Glutamatergic neuron (in vitro differentiated cells): ENCODE data around the gene UBE2B. TPM values are rescaled to one million over a fixed set of nuclear protein-coding genes. Genes with fewer than 3 reads are reported as not detected.
A peak's percentile ranks its signal among the peaks of the same experiment; 100 is the strongest.

ENCODE experiments used
- DNase-seq: peaks from one replicate; pipeline ENCODE4 v3.0.0; 2022
- H3K27ac Mint-ChIP-seq: one replicate; pipeline ENCODE4 v1.8.0; 2020; ENCODE audit warnings: mild to moderate bottlenecking, mixed read lengths, inconsistent platforms; ENCODE audit not compliant: unreplicated experiment
- H3K27me3 Mint-ChIP-seq: one replicate; pipeline ENCODE4 v1.8.0; 2020; ENCODE audit warnings: mild to moderate bottlenecking, moderate library complexity, mixed read lengths, inconsistent platforms; ENCODE audit not compliant: unreplicated experiment
- H3K36me3 Mint-ChIP-seq: one replicate; pipeline ENCODE4 v1.8.0; 2020; ENCODE audit warnings: mild to moderate bottlenecking, mixed read lengths, inconsistent platforms; ENCODE audit not compliant: unreplicated experiment
- H3K4me1 Mint-ChIP-seq: one replicate; pipeline ENCODE4 v1.8.0; 2020; ENCODE audit warnings: mild to moderate bottlenecking, low read depth, mixed read lengths, inconsistent platforms; ENCODE audit not compliant: unreplicated experiment
- H3K4me3 Mint-ChIP-seq: one replicate; pipeline ENCODE4 v1.8.0; 2020; ENCODE audit warnings: mild to moderate bottlenecking, mixed read lengths, inconsistent platforms; ENCODE audit not compliant: unreplicated experiment
- H3K9me3 Mint-ChIP-seq: one replicate; pipeline ENCODE4 v1.8.0; 2020; ENCODE audit warnings: mild to moderate bottlenecking, moderate library complexity, mixed read lengths, inconsistent platforms; ENCODE audit not compliant: unreplicated experiment
- CTCF ChIP-seq: fragments of 200-600 bp; sonication (generic); IDR thresholded peaks from one replicate; pipeline ENCODE4 v1.5.0; 2021; ENCODE audit not compliant: partially characterized antibody, unreplicated experiment
- total RNA-seq: library from RNA; stranded (reverse); fragmentation: NEBNext Ultra II Directional; extraction: Animal tissue kit (Norgen Biotek cat#: 25700); gene quantifications from one replicate; pipeline ENCODE4 v1.2.1, GENCODE V29; 2021; ENCODE audit not compliant: unreplicated experiment

Gene UBE2B
- total RNA-seq, 1 donor from 2014 or later = 67.3 TPM

- Mint-ChIP-seq H3K9me3 (no peaks in the 10 kb centered on the region), H3K4me1 (peaks cover 11% of the 10 kb centered on the region), H3K4me3 (no peak overlapping the region), H3K36me3 (no peaks in the 10 kb centered on the region), H3K27ac (no peak overlapping the region), H3K27me3 (no peaks in the 10 kb centered on the region)
- TF ChIP-seq CTCF = no peak
- no peak for DNase-seq
Observed at GRCh38 chr5:134427540-134428041, 56.2 kb downstream of the UBE2B start.

DNA sequence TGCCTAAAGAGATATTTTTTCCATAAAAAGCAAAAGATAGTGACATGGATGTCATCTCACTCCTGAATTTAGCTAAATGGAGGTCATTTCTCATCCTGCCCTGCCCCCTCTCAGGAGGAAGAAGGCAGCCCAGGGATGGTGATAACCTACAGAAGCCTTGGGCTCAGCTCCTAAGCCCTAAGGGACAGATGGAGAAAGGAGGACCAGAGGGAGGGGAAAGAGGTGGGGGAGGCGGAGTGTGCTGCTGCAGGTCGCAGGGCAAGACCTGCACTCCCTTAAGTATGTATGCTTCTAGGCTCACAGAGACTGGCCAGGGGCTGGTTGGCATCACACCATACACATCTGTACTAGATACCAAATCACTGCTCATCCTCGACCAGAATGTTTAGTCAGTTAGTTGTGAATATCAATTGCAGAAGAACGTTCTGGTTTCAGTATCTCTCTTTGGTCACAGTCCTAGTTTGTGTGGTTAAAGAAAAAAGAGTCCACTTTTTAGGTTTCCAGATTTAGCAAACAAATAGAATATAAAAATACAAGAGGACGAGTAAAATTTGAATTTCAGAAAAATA is 58.7 kb downstream of the UBE2B start:
- H3K36me3 Mint-ChIP-seq = no peaks in the 10 kb centered on the region
- no peaks in the 10 kb centered on the region for H3K9me3 Mint-ChIP-seq
- H3K27ac Mint-ChIP-seq = peak overlapping the region; percentile 48
- H3K4me1 Mint-ChIP-seq = peaks cover 11% of the 10 kb centered on the region
- no peak for TF ChIP-seq CTCF
- H3K4me3 Mint-ChIP-seq = no peak overlapping the region
- no peak for DNase-seq
- no peaks in the 10 kb centered on the region for H3K27me3 Mint-ChIP-seq

DNA sequence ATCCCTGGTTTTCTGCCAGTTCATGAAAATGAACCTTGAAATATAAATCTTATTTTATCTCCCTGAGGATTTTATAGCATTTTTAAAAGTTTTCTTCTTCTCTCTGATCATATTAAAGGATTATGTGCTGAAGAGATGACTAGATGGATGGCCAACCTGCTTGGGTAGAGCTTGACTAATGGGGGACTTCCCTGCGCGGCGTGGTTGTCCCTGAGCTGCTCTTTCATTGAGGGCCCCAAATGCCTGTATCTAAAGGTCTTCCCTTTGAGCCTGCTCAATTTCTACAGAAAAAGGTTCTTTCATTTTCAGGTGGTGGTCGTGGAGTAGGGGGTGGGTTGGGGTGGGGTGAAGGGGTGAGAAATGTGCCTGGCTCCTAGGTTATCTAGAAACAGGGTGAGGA is 60.8 kb downstream of the UBE2B start:
- Mint-ChIP-seq H3K27ac (no peak overlapping the region), H3K27me3 (no peaks in the 10 kb centered on the region), H3K4me1 (peaks cover 16% of the 10 kb centered on the region), H3K36me3 (no peaks in the 10 kb centered on the region), H3K9me3 (no peaks in the 10 kb centered on the region), H3K4me3 (no peak overlapping the region)
- DNase-seq = no peak
- TF ChIP-seq CTCF = no peak

GRCh38 chr5:134432677-134433359 is 61.4 kb downstream of the UBE2B start:
- Mint-ChIP-seq H3K4me1 (peaks cover 14% of the 10 kb centered on the region), H3K4me3 (no peak overlapping the region), H3K36me3 (no peaks in the 10 kb centered on the region), H3K27me3 (no peaks in the 10 kb centered on the region), H3K9me3 (no peaks in the 10 kb centered on the region), H3K27ac (no peak overlapping the region)
- no peak for DNase-seq
- TF ChIP-seq CTCF = no peak

GRCh38 chr5:134435560-134435959 is 64.2 kb downstream of the UBE2B start:
- no peaks in the 10 kb centered on the region for H3K36me3 Mint-ChIP-seq
- no peak for TF ChIP-seq CTCF
- no peak overlapping the region for H3K4me3 Mint-ChIP-seq
- no peak for DNase-seq
- H3K27ac Mint-ChIP-seq = no peak overlapping the region
- H3K4me1 Mint-ChIP-seq = peaks cover 6% of the 10 kb centered on the region
- H3K27me3 Mint-ChIP-seq = no peaks in the 10 kb centered on the region
- H3K9me3 Mint-ChIP-seq = no peaks in the 10 kb centered on the region
